Measurements from ENCODE around the gene VWA7.

Gene VWA7

GRCh38 chr6:31765559-31765909, 11.6 kb downstream of the VWA7 start:
- TF ChIP-seq CTCF (IDR thresholded peaks at IDR 0.05; ENCODE audit: insufficient read depth, low read depth, low read length, missing control alignments), result no peak
- DNase-seq (ENCODE audit: low read depth), result no peak
- H3K4me3 ChIP-seq (ENCODE audit: low read length), result no peak overlapping the region

DNA sequence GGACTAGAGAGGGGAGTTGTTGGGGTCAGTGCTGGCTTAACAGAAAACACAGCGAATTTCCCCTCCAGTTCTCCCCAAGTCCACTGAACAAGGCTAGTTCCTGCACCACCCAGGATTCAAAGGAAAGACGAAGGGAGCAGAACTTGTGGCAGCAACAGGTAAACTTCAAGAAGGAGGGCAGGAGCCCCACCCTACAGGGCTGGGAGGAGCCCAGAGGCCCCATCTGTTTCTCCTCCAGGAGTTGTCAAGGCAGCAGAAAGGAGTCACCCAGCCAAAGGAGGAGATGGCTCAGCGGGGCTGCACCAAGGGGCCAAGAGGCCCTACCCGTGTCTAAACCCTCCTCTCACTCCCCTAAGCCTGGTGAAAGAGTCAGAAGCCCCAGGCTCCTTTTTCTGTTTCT, 12.9 kb downstream of the VWA7 start:
- no peak overlapping the region for H3K4me3 ChIP-seq (ENCODE audit: low read length)
- no peak for DNase-seq (ENCODE audit: low read depth)
- no peak for TF ChIP-seq CTCF (IDR thresholded peaks at IDR 0.05; ENCODE audit: insufficient read depth, low read depth, low read length, missing control alignments)

GRCh38 chr6:31763619-31763940, 13.5 kb downstream of the VWA7 start:
- peak; percentile 29 for DNase-seq (ENCODE audit: low read depth)
- no peak overlapping the region for H3K4me3 ChIP-seq (ENCODE audit: low read length)
- TF ChIP-seq CTCF (IDR thresholded peaks at IDR 0.05; ENCODE audit: insufficient read depth, low read depth, low read length, missing control alignments), result no peak

GRCh38 chr6:31762878-31763618, 14.1 kb downstream of the VWA7 start:
- H3K4me3 ChIP-seq (ENCODE audit: low read length), result no peak overlapping the region
- DNase-seq (ENCODE audit: low read depth), result no peak
- no peak for TF ChIP-seq CTCF (IDR thresholded peaks at IDR 0.05; ENCODE audit: insufficient read depth, low read depth, low read length, missing control alignments)

DNA sequence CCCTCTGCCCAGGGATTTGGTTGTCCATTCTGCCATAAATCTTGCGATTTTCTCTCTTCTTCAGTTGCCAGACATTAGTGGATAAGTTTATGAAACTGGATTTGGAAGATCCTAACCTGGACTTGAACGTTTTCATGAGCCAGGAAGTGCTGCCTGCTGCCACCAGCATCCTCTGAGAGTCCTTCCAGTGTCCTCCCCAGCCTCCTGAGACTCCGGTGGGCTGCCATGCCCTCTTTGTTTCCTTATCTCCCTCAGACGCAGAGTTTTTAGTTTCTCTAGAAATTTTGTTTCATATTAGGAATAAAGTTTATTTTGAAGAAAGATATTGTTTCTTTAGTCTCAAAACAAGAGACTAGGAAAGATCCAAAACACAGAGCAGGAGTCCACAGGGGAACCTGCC, 14.8 kb downstream of the VWA7 start, which contains the start of gene SAPCD1:
Gene SAPCD1 (plus strand): TSS at position 301 of the 400 bp plus-strand sequence. CDS start 399 bp downstream, outside the sequence.
- TF ChIP-seq CTCF (IDR thresholded peaks at IDR 0.05; ENCODE audit: insufficient read depth, low read depth, low read length, missing control alignments), result no peak
- DNase-seq (ENCODE audit: low read depth), result no peak
- H3K4me3 ChIP-seq (ENCODE audit: low read length), result no peak within 1 kb of the TSS

- no peak overlapping the region for H3K4me3 ChIP-seq (ENCODE audit: low read length)
- no peak for DNase-seq (ENCODE audit: low read depth)
- no peak for TF ChIP-seq CTCF (IDR thresholded peaks at IDR 0.05; ENCODE audit: insufficient read depth, low read depth, low read length, missing control alignments)
Measured at GRCh38 chr6:31761343-31761742, 15.8 kb downstream of the VWA7 start.

- no peak overlapping the region for H3K4me3 ChIP-seq (ENCODE audit: low read length)
- no peak for DNase-seq (ENCODE audit: low read depth)
- TF ChIP-seq CTCF (IDR thresholded peaks at IDR 0.05; ENCODE audit: insufficient read depth, low read depth, low read length, missing control alignments), result no peak
Measured at GRCh38 chr6:31760790-31761189, 16.3 kb downstream of the VWA7 start.

All from epithelial cell of esophagus (primary cell).